ENCODE results near the gene MRPS5.

DNA sequence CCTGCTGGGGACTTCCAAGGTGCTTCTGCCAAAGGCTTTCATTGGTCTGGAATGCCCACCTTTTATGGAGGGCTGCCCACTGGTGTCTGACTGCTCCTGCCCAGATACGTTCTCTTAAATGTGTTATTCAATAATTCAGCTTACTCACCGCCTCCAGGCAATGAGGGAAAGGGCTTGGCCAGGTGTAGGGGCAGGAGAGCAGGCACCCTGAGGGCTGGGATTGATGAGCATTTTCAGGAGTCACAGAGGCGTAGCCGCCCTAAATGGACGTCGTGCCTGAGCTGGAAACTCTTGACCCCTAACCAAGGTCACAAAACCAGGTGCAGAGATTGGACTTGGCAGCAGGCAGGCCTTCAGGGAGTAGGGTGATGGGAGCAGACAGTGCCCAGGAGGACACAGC lies 69.3 kb downstream of the MRPS5 start:
- TF ChIP-seq, protein P1, sequence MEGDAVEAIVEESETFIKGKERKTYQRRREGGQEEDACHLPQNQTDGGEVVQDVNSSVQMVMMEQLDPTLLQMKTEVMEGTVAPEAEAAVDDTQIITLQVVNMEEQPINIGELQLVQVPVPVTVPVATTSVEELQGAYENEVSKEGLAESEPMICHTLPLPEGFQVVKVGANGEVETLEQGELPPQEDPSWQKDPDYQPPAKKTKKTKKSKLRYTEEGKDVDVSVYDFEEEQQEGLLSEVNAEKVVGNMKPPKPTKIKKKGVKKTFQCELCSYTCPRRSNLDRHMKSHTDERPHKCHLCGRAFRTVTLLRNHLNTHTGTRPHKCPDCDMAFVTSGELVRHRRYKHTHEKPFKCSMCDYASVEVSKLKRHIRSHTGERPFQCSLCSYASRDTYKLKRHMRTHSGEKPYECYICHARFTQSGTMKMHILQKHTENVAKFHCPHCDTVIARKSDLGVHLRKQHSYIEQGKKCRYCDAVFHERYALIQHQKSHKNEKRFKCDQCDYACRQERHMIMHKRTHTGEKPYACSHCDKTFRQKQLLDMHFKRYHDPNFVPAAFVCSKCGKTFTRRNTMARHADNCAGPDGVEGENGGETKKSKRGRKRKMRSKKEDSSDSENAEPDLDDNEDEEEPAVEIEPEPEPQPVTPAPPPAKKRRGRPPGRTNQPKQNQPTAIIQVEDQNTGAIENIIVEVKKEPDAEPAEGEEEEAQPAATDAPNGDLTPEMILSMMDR (IDR thresholded peaks at IDR 0.05; ENCODE audit: low read length) = no peak
- TF ChIP-seq EZH2 (IDR thresholded peaks at IDR 0.05; ENCODE audit: borderline replicate concordance, low read length) = no peak
